ENCODE results near the gene ARGLU1.
A peak's percentile ranks its signal among the peaks of the same experiment; 100 is the strongest.

GRCh38 chr13:106533101-106533942, 34.6 kb downstream of the ARGLU1 start:
- TF ChIP-seq CTCF (IDR thresholded peaks at IDR 0.05) (peak in 3 of 7 experiments; percentile 48 to 70 (median 60)), POLR2AphosphoS5 (IDR thresholded peaks at IDR 0.05) (peak in 2 of 3 donors; percentile 3 to 47)

All from stomach (tissue), 4 donors.